Measurements from ENCODE around the gene ROR1. TPM values are rescaled to one million over a fixed set of nuclear protein-coding genes. Genes with fewer than 3 reads are reported as not detected.

ROR1 gene
- total and polyA plus RNA-seq, 2 donors (not counting 3 experiments of a cell fraction or from before 2014, with no cell fraction given) = 2.6 to 3.5 TPM

DNA sequence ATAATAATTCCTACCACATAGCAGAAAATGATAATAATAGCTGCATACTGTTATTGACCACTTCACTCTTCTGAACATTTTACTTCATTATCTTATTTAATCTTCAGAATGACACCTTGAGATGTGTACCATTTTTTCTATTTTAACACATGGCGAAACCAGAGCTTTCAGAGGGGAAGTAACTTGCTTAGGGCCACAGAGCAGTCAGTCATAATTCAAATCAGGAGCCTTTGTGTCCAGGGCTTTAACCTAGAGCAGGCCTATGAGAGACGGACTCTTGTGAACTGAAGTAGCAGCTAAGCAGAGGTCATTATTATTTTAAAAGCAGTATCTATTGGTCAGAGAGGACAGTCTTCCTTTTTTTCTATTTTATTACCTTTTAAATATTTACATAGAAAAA lies 114.0 kb downstream of the ROR1 start:
- Histone ChIP-seq H3K9ac (replicated peaks; ENCODE audit: extremely low read depth, insufficient read depth, low read length) (no peak overlapping the region), H3K27me3 (ENCODE audit: control insufficient read depth in 2 of 2, insufficient read depth in 2 of 2, low read length in 2 of 2) (no peaks in the 10 kb centered on the region), H3K4me2 (ENCODE audit: insufficient read depth, low read length) (no peak overlapping the region), H3K4me3 (replicated peaks in 1 of 3; ENCODE audit: insufficient read depth in 1 of 3, low read depth in 1 of 3, low read length in 3 of 3) (no peak overlapping the region), H3K9me3 (replicated peaks; ENCODE audit: control insufficient read depth, insufficient read depth, low read length) (no peaks in the 10 kb centered on the region), H3K79me2 (ENCODE audit: control insufficient read depth, insufficient read depth, low read length) (no peaks in the 10 kb centered on the region), H3K36me3 (ENCODE audit: control insufficient read depth in 2 of 2, extremely low read depth in 1 of 2, insufficient read depth in 2 of 2, low read length in 2 of 2) (no peaks in the 10 kb centered on the region), H3K4me1 (ENCODE audit: control insufficient read depth, extremely low read depth, insufficient read depth, low read length) (no peaks in the 10 kb centered on the region), H3K9me1 (replicated peaks; ENCODE audit: control insufficient read depth, extremely low read depth, insufficient read depth, low read length) (no peaks in the 10 kb centered on the region), H2AFZ (ENCODE audit: low read depth, low read length) (no peak overlapping the region), H3K27ac (ENCODE audit: insufficient read depth, low read depth, low read length) (no peak overlapping the region), H4K20me1 (replicated peaks; ENCODE audit: control insufficient read depth, extremely low read depth, insufficient read depth, low read length) (no peaks in the 10 kb centered on the region)
- no peak for TF ChIP-seq POLR2A (IDR thresholded peaks at IDR 0.05; ENCODE audit: low read depth, low read length)
- TF ChIP-seq GATA2 (IDR thresholded peaks at IDR 0.05; ENCODE audit: insufficient read depth, insufficient read length, low read depth, low read length) = no peak
- no peak for TF ChIP-seq POLR2AphosphoS5 (IDR thresholded peaks at IDR 0.05; ENCODE audit: insufficient read depth, low read depth, low read length)
- TF ChIP-seq, protein P1, sequence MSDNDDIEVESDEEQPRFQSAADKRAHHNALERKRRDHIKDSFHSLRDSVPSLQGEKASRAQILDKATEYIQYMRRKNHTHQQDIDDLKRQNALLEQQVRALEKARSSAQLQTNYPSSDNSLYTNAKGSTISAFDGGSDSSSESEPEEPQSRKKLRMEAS (IDR thresholded peaks at IDR 0.05; ENCODE audit: insufficient read depth, insufficient read length) = no peak
- TF ChIP-seq EZH2 (IDR thresholded peaks at IDR 0.05; ENCODE audit: borderline replicate concordance, low read depth, low read length, severe bottlenecking) = no peak
- TF ChIP-seq, protein P2, sequence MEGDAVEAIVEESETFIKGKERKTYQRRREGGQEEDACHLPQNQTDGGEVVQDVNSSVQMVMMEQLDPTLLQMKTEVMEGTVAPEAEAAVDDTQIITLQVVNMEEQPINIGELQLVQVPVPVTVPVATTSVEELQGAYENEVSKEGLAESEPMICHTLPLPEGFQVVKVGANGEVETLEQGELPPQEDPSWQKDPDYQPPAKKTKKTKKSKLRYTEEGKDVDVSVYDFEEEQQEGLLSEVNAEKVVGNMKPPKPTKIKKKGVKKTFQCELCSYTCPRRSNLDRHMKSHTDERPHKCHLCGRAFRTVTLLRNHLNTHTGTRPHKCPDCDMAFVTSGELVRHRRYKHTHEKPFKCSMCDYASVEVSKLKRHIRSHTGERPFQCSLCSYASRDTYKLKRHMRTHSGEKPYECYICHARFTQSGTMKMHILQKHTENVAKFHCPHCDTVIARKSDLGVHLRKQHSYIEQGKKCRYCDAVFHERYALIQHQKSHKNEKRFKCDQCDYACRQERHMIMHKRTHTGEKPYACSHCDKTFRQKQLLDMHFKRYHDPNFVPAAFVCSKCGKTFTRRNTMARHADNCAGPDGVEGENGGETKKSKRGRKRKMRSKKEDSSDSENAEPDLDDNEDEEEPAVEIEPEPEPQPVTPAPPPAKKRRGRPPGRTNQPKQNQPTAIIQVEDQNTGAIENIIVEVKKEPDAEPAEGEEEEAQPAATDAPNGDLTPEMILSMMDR (IDR thresholded peaks at IDR 0.05; ENCODE audit: extremely low read depth in 1 of 2, insufficient read depth in 1 of 2, low read depth in 1 of 2, low read length in 2 of 2) = no peak
- TF ChIP-seq FOS (IDR thresholded peaks at IDR 0.05; ENCODE audit: borderline replicate concordance, insufficient read depth, low read length) = no peak
- TF ChIP-seq JUN (IDR thresholded peaks at IDR 0.05; ENCODE audit: borderline replicate concordance, insufficient read depth, insufficient read length, low read depth) = no peak
- TF ChIP-seq MYC (IDR thresholded peaks at IDR 0.05; ENCODE audit: low read depth, low read length) = no peak
- dilution Hi-C loops (cut with MboI; ENCODE audit: extremely low pct_ligation_motif_present, low sequenced_read_pairs) = no loop called here
- ChIA-PET CTCF (interaction anchor here (1.0 to 2.1 kb wide), 4 partner anchors 9 to 196 kb away, joined by 3 to 6 read pairs (median 4); no protein-coding TSS in a partner anchor), POLR2A (no interaction called here)
- DNase-seq (ENCODE audit: low read depth, low spot score) (no peak), FAIRE-seq (no peak)
- intact Hi-C loops (cut with micrococcal nuclease) = no loop called here
- BruUV-seq (replicated peaks) = no TSS peak

All from endothelial cell of umbilical vein (primary cell).